ENCODE data around the gene ERP44.

GRCh38 chr9:99999797-100000196, 99.0 kb downstream of the ERP44 start:
- TF ChIP-seq POLR2A (IDR thresholded peaks at IDR 0.05) (no peak), CTCF (IDR thresholded peaks at IDR 0.05) (no peak)
